ENCODE results near the gene ATP2C1. TPM values are rescaled to one million over a fixed set of nuclear protein-coding genes. Genes with fewer than 3 reads are reported as not detected.

ATP2C1 gene
- total and polyA plus RNA-seq, 9 of the 15 experiments (the other 6 are each of a cell fraction or from before 2014, with no cell fraction given), result 10.0 to 53.5 (median 27.9) TPM

DNA sequence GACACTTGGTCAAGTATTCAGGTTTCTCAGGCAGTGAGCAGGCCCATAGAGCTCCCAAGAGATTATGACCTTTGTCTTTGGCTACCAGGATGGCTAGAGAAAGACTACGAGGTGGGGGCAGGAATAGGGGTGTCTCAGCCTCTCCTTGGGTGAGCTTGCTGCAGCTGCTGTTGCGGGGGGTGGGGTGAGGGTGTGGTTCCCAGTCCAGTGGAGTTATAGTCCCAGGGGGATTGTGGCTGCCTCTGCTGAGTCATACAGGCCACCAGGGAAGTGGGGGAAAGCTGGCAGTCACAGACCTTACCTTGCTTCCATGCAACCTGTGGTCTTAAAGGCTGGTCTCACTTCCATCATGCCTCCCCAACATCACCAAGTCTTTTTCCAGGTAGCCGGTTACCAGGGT, 31.7 kb downstream of the ATP2C1 start (continued):
- TF ChIP-seq, protein P1, sequence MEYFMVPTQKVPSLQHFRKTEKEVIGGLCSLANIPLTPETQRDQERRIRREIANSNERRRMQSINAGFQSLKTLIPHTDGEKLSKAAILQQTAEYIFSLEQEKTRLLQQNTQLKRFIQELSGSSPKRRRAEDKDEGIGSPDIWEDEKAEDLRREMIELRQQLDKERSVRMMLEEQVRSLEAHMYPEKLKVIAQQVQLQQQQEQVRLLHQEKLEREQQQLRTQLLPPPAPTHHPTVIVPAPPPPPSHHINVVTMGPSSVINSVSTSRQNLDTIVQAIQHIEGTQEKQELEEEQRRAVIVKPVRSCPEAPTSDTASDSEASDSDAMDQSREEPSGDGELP (CRISPR knock-in tag; IDR thresholded peaks at IDR 0.05; ENCODE audit: borderline replicate concordance), result peak; percentile 30; the same call in 1 of the 2 replicates
- TF ChIP-seq, protein P2, sequence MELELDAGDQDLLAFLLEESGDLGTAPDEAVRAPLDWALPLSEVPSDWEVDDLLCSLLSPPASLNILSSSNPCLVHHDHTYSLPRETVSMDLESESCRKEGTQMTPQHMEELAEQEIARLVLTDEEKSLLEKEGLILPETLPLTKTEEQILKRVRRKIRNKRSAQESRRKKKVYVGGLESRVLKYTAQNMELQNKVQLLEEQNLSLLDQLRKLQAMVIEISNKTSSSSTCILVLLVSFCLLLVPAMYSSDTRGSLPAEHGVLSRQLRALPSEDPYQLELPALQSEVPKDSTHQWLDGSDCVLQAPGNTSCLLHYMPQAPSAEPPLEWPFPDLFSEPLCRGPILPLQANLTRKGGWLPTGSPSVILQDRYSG (tag; conservative IDR thresholded peaks at IDR 0.05; ENCODE audit: low read depth), result no peak
- peak; percentile 29; the same call in 1 of the 2 replicates for TF ChIP-seq MAFG (tag; conservative IDR thresholded peaks at IDR 0.05)

DNA sequence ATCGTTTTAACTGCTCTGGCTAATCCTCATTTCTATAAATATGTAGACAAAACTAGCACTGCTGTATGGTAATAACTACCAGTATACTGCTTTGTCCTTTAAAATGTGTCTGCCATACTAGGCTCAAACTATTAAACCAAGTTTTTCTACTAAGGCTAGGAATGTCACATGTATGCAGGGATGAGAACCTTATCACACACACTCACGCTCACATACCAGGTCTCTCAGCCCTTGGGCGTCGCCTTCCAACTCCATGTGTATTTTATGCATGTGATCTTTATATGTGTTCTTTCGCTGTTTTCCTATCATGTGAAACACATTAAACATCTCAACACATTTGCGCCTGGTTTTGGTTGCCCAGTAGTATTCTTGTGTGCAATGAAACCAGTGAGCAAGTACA, 32.6 kb downstream of the ATP2C1 start:
- H3K9me1 ChIP-seq (ENCODE audit: control insufficient read depth, insufficient read depth, low read length), result no peaks in the 10 kb centered on the region
- WGBS (ENCODE audit: insufficient coverage, low coverage, missing lambda C conversion rate), result 19% methylated on average over 6 of the region's 6 CpGs
- no peak overlapping the region for H3K4me3 ChIP-seq
- H3K4me2 ChIP-seq (ENCODE audit: insufficient read depth, low read length), result peak overlapping the region; percentile 68; the same call in 1 of the 2 replicates
- H3K4me1 ChIP-seq (replicated peaks in 1 of 2; ENCODE audit: control insufficient read depth in 2 of 2, insufficient read depth in 2 of 2, low read length in 2 of 2), result peaks cover 10 to 19% of the 10 kb centered on the region in 2 experiments; a peak in 4 of 5 replicates
- no peak overlapping the region for H2AFZ ChIP-seq (ENCODE audit: low read depth, low read length)
- POLR2A ChIA-PET, result interaction anchor here (0.5 kb wide), 1 partner anchor 11 kb away, joined by 3 read pairs; no protein-coding TSS in a partner anchor
- peak overlapping the region; percentile 75 for H3K27ac ChIP-seq (ENCODE audit: extremely low read depth, low read depth, low read length)
- no peaks in the 10 kb centered on the region for H4K20me1 ChIP-seq (replicated peaks; ENCODE audit: control insufficient read depth, insufficient read depth, low read length)
- H3K9ac ChIP-seq (ENCODE audit: insufficient read depth in 1 of 2, low read depth in 2 of 2, low read length in 2 of 2), result peak overlapping the region in 1 of 2 experiments; percentile 53; a peak in 1 of 4 replicates
- in situ Hi-C loops (cut with MboI), result no loop called here
- DNase-seq (ENCODE audit: extremely low read depth in 1 of 4, low spot score in 3 of 4), result peak in 3 of 4 experiments; percentile 8 to 36 (median 9)
- BruUV-seq (replicated peaks), result no TSS peak
- H3K79me2 ChIP-seq (ENCODE audit: control insufficient read depth, insufficient read depth, low read length), result peaks cover 87% of the 10 kb centered on the region
- CTCF ChIA-PET (ENCODE audit: low intra/inter-chr PET ratio), result no interaction called here
- H3K36me3 ChIP-seq (ENCODE audit: control insufficient read depth, insufficient read depth, low read length), result peaks cover 7% of the 10 kb centered on the region
- intact Hi-C loops (cut with micrococcal nuclease), result no loop called here
- no peaks in the 10 kb centered on the region for H3K27me3 ChIP-seq (ENCODE audit: control insufficient read depth in 2 of 2, insufficient read depth in 2 of 2, low read length in 2 of 2)
- FAIRE-seq, result peak; percentile 32
- peaks cover 3% of the 10 kb centered on the region; the same call in 1 of the 2 replicates for H3K9me3 ChIP-seq (replicated peaks; ENCODE audit: control insufficient read depth, insufficient read depth, low read depth, low read length)
- peak; percentile 73 for ATAC-seq
- no peak for TF ChIP-seq TEAD2 (tag; IDR thresholded peaks at IDR 0.05)
- TF ChIP-seq, protein P3, sequence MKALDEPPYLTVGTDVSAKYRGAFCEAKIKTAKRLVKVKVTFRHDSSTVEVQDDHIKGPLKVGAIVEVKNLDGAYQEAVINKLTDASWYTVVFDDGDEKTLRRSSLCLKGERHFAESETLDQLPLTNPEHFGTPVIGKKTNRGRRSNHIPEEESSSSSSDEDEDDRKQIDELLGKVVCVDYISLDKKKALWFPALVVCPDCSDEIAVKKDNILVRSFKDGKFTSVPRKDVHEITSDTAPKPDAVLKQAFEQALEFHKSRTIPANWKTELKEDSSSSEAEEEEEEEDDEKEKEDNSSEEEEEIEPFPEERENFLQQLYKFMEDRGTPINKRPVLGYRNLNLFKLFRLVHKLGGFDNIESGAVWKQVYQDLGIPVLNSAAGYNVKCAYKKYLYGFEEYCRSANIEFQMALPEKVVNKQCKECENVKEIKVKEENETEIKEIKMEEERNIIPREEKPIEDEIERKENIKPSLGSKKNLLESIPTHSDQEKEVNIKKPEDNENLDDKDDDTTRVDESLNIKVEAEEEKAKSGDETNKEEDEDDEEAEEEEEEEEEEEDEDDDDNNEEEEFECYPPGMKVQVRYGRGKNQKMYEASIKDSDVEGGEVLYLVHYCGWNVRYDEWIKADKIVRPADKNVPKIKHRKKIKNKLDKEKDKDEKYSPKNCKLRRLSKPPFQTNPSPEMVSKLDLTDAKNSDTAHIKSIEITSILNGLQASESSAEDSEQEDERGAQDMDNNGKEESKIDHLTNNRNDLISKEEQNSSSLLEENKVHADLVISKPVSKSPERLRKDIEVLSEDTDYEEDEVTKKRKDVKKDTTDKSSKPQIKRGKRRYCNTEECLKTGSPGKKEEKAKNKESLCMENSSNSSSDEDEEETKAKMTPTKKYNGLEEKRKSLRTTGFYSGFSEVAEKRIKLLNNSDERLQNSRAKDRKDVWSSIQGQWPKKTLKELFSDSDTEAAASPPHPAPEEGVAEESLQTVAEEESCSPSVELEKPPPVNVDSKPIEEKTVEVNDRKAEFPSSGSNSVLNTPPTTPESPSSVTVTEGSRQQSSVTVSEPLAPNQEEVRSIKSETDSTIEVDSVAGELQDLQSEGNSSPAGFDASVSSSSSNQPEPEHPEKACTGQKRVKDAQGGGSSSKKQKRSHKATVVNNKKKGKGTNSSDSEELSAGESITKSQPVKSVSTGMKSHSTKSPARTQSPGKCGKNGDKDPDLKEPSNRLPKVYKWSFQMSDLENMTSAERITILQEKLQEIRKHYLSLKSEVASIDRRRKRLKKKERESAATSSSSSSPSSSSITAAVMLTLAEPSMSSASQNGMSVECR (CRISPR knock-in tag; IDR thresholded peaks at IDR 0.05), result no peak
- no peak for TF ChIP-seq CBX8 (IDR thresholded peaks at IDR 0.05; ENCODE audit: borderline replicate concordance, extremely low read depth, low read depth, low read length, poor library complexity, severe bottlenecking)
- TF ChIP-seq EZH2 (IDR thresholded peaks at IDR 0.05; ENCODE audit: borderline replicate concordance, low read depth, low read length), result no peak
- TF ChIP-seq, protein P4, sequence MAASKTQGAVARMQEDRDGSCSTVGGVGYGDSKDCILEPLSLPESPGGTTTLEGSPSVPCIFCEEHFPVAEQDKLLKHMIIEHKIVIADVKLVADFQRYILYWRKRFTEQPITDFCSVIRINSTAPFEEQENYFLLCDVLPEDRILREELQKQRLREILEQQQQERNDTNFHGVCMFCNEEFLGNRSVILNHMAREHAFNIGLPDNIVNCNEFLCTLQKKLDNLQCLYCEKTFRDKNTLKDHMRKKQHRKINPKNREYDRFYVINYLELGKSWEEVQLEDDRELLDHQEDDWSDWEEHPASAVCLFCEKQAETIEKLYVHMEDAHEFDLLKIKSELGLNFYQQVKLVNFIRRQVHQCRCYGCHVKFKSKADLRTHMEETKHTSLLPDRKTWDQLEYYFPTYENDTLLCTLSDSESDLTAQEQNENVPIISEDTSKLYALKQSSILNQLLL (CRISPR knock-in tag; IDR thresholded peaks at IDR 0.05; ENCODE audit: borderline replicate concordance), result no peak
